Sigmoid colon (tissue), 4 donors: Measurements from ENCODE around the gene ALKBH3.

Experiments
- CTCF ChIP-seq, 4 experiments: fragments of 450-650 bp in 3 of 4; fragments of 200-600 bp in 1 of 4; IDR thresholded peaks; one replicate each; pipeline ENCODE4 v1.5.1; 2016 to 2019; ENCODE audit warnings: antibody characterized with exemption in 4 of 4, mild to moderate bottlenecking in 3 of 4, moderate library complexity in 2 of 4
- EP300 ChIP-seq, 4 donors: sonication (generic); formaldehyde crosslinking; IDR thresholded peaks; one replicate each; pipeline ENCODE4 v1.6.1; 2017; ENCODE audit warnings: antibody characterized with exemption in 4 of 4
- POLR2A ChIP-seq, 2 donors: fragments of 450-650 bp; IDR thresholded peaks; one replicate each; pipeline ENCODE4 v1.6.1; 2016; ENCODE audit warnings: antibody characterized with exemption in 2 of 2, mild to moderate bottlenecking in 2 of 2, moderate library complexity in 2 of 2
- POLR2AphosphoS5 ChIP-seq, 4 donors: sonication (generic); formaldehyde crosslinking; IDR thresholded peaks; one replicate each; pipeline ENCODE4 v1.6.1; 2017; ENCODE audit warnings: antibody characterized with exemption in 4 of 4

- TF ChIP-seq CTCF (IDR thresholded peaks at IDR 0.05) (peak in 3 of 4 experiments; percentile 40 to 65 (median 64)), POLR2AphosphoS5 (IDR thresholded peaks at IDR 0.05) (no peak), EP300 (IDR thresholded peaks at IDR 0.05) (no peak), POLR2A (IDR thresholded peaks at IDR 0.05) (no peak)
Observed at GRCh38 chr11:43852057-43852636, 28.5 kb upstream of the ALKBH3 start.
